GM13977 (cell line): ENCODE measurements around the gene TFPT.

Source experiments
- DNase-seq: peaks from one replicate; pipeline ENCODE4 v3.0.0; 2012; ENCODE audit warnings: low spot score
- CTCF ChIP-seq: IDR thresholded peaks from 2 replicates; pipeline ENCODE4 v1.5.1; 2012; ENCODE audit warnings: mild to moderate bottlenecking, control low read depth; ENCODE audit not compliant: insufficient read depth; ENCODE audit errors: extremely low read depth, missing control alignments
- in situ Hi-C: fragments of 300-500 bp; cut with MboI; formaldehyde crosslinking; loops from one replicate; pipeline ENCODE4 v1.12.0; 2022; ENCODE audit warnings: low sequenced_read_pairs, low pct_unique_long_range_greater_than_20kb, mixed read lengths, inconsistent platforms; ENCODE audit not compliant: unreplicated experiment

The TFPT gene

DNA sequence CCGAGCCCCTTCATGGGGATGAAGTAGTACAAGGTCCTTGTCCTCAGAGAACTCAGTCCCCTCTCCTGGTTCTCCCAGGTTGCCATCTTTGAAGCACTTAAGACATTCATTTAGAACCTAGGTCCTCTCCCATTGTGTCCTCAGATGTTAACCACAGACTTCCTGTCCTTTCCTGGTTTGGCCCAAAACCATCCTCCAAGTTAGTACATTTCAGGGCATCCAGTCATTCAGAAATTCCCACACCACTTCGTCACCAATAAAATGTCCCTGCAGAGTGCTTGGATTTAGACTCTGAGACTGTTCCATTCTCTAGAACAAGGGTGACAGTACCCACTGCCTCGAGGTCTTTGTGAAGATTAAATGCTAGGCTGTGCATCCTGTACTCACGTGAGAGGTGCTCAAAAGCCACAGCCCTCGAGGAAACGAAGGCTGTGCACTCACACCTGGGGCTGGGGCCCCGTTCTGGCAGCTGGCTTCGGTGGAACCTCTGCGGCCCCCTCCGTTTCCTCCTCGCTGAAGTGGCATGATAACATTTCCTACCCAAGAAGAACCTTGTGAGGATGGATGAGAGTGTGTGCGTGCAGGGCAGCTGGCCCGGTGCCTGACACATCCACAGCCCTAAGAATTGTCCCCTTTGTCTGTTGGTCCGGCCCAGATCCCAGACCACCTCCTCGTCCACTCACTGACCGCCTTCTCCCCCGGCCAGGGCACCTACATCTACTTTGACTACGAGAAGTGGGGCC is 39.3 kb upstream of the TFPT start:
- TF ChIP-seq CTCF: no peak
- in situ Hi-C loops: no loop called here
- DNase-seq: no peak

- TF ChIP-seq CTCF: no peak
- DNase-seq: no peak
- in situ Hi-C loops: no loop called here
These were observed 38.4 kb upstream of the TFPT start for GRCh38 chr19:54153731-54154326.

- in situ Hi-C loops: no loop called here
- TF ChIP-seq CTCF: no peak
- no peak for DNase-seq
These were observed 37.5 kb upstream of the TFPT start for GRCh38 chr19:54152878-54153524.

GRCh38 chr19:54152267-54152666 is 36.8 kb upstream of the TFPT start:
- no peak for TF ChIP-seq CTCF
- DNase-seq: no peak
- in situ Hi-C loops: no loop called here

DNA sequence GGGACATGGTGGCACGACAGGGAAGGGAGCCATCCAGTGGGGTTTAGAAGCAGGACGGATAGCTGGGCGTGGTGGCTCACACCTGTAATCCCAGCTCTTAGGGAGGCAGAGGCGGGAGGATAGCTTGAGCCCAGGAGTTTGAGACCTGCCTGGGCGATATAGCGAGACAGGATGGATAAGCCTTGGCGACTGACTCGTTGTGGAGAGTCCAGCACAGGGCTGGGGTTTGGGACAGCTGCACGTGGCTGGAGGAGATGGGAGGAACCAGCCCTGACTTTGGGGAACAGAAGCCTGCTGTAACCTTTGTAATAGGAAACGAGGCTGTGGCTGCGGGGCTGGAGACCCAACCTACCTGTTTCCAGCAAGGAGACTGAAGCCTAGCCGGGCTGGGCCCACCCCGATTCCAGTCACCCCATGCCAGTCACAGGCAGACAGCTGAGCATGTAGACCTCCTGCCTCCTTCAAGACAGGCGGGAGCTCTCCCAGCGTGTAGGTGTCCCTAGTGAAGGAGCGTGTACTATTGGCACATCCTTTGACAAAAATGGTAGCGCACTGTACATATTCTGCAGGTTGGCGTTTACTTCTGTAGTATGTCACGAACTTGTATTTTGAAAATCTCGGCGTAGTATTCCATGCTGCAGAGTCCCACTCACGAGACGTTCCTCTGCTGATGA is 36.0 kb upstream of the TFPT start:
- in situ Hi-C loops: no loop called here
- TF ChIP-seq CTCF: no peak
- no peak for DNase-seq

GRCh38 chr19:54149021-54149812 is 33.8 kb upstream of the TFPT start:
- TF ChIP-seq CTCF: no peak
- DNase-seq: no peak
- in situ Hi-C loops: no loop called here
